IMR-90 (cell line): Measurements from ENCODE around the gene CHRNB4. TPM values are rescaled to one million over a fixed set of nuclear protein-coding genes. Genes with fewer than 3 reads are reported as not detected.

Experiments used
- ATAC-seq: fragments of 200-7000 bp; cut with Tn5 transposase; 2 replicates; pipeline ENCODE4 v1.9.1; 2020; ENCODE audit warnings: low read depth, mild to moderate bottlenecking, moderate library complexity
- BruUV-seq: library from RNA; stranded (reverse); fragments of 400-500 nt; replicated peaks from 2 replicates; lab custom pipeline; 2021; lab: Mats Ljungman, UMichigan
- CTCF ChIA-PET: fragments of 300-600 bp; formaldehyde crosslinking; extraction: SDS; loops from one replicate; lab custom pipeline; 2021; ENCODE audit warnings: antibody characterized with exemption; lab: Yijun Ruan, JAX
- POLR2A ChIA-PET: fragments of 300-600 bp; sonication (Branson Sonifier 250); formaldehyde crosslinking; loops from one replicate; lab custom pipeline; 2022; ENCODE audit warnings: antibody characterized with exemption; ENCODE audit not compliant: unreplicated experiment; lab: Charles Lee
- DNase-seq: peaks from one replicate; pipeline ENCODE4 v3.0.0; 2013
- H2AFZ ChIP-seq: replicated peaks from 2 replicates; pipeline ENCODE3; 2013; ENCODE audit warnings: low read length, mild to moderate bottlenecking; ENCODE audit not compliant: poor library complexity
- H2AK5ac ChIP-seq: 2 replicates; pipeline ENCODE4 v1.6.1; 2013; ENCODE audit warnings: low read depth, low read length, inconsistent platforms
- H2AK9ac ChIP-seq: replicated peaks from 2 replicates; pipeline ENCODE3; 2013; ENCODE audit warnings: mild to moderate bottlenecking, low read depth, low read length, moderate library complexity; ENCODE audit not compliant: poor library complexity
- H2BK120ac ChIP-seq: 2 replicates; pipeline ENCODE4 v1.6.1; 2013; ENCODE audit warnings: low read depth, low read length, inconsistent platforms
- H2BK15ac ChIP-seq: 3 replicates; pipeline ENCODE4 v1.6.1; 2013; ENCODE audit warnings: low read depth, low read length, inconsistent platforms
- H2BK20ac ChIP-seq: 2 replicates; pipeline ENCODE4 v1.6.1; 2013; ENCODE audit warnings: low read depth, mild to moderate bottlenecking, inconsistent platforms, low read length, moderate library complexity
- H2BK5ac ChIP-seq: 2 replicates; pipeline ENCODE4 v1.6.1; 2013; ENCODE audit warnings: mild to moderate bottlenecking, low read depth, low read length, inconsistent platforms; ENCODE audit not compliant: poor library complexity, severe bottlenecking
- H3K14ac ChIP-seq: replicated peaks from 2 replicates; pipeline ENCODE4 v1.6.1; 2013; ENCODE audit warnings: low read depth, low read length, inconsistent platforms
- H3K18ac ChIP-seq: 2 replicates; pipeline ENCODE4 v1.6.1; 2013; ENCODE audit warnings: low read depth, low read length, control low read depth
- H3K23ac ChIP-seq: 2 replicates; pipeline ENCODE4 v1.6.1; 2013; ENCODE audit warnings: low read depth, low read length, inconsistent platforms
- H3K27ac ChIP-seq: 2 replicates; pipeline ENCODE4 v1.5.1; 2013; ENCODE audit warnings: mild to moderate bottlenecking, control low read depth, low read length; ENCODE audit not compliant: insufficient read depth
- H3K27me3 ChIP-seq: 2 replicates; pipeline ENCODE4 v1.6.1; 2013; ENCODE audit warnings: low read length; ENCODE audit not compliant: control insufficient read depth, insufficient read depth
- H3K36me3 ChIP-seq: 2 replicates; pipeline ENCODE4 v1.6.1; 2013; ENCODE audit warnings: low read length, mixed read lengths; ENCODE audit not compliant: control insufficient read depth, insufficient read depth
- H3K4ac ChIP-seq: 2 replicates; pipeline ENCODE4 v1.6.1; 2013; ENCODE audit warnings: low read depth, low read length, inconsistent platforms
- H3K4me1 ChIP-seq: 2 replicates; pipeline ENCODE4 v1.6.1; 2013; ENCODE audit warnings: low read length, mixed read lengths; ENCODE audit not compliant: control insufficient read depth, insufficient read depth
- H3K4me2 ChIP-seq: 2 replicates; pipeline ENCODE4 v1.6.1; 2013; ENCODE audit warnings: low read depth, mild to moderate bottlenecking, control low read depth, low read length, moderate library complexity
- H3K4me3 ChIP-seq: 2 replicates; pipeline ENCODE4 v1.5.1; 2013; ENCODE audit warnings: low read depth, mild to moderate bottlenecking, control low read depth, low read length, moderate library complexity; ENCODE audit not compliant: insufficient read depth
- H3K56ac ChIP-seq: 2 replicates; pipeline ENCODE4 v1.6.1; 2013; ENCODE audit warnings: low read length, inconsistent platforms; ENCODE audit not compliant: insufficient read depth; ENCODE audit errors: extremely low read depth
- H3K79me1 ChIP-seq, 2 experiments: 2 replicates each; pipeline ENCODE4 v1.6.1; 2013; ENCODE audit warnings: low read length in 2 of 2, inconsistent platforms in 1 of 2, low read depth in 1 of 2
- H3K9ac ChIP-seq: 2 replicates; pipeline ENCODE4 v1.6.1; 2013; ENCODE audit warnings: low read depth, low read length, control low read depth
- H3K9me1 ChIP-seq: 2 replicates; pipeline ENCODE4 v1.6.1; 2013; ENCODE audit warnings: low read length, inconsistent platforms; ENCODE audit not compliant: insufficient read depth
- H3K9me3 ChIP-seq: 2 replicates; pipeline ENCODE4 v1.6.1; 2013; ENCODE audit warnings: low read length; ENCODE audit not compliant: control insufficient read depth, insufficient read depth
- H4K20me1 ChIP-seq: 2 replicates; pipeline ENCODE4 v1.6.1; 2013; ENCODE audit warnings: low read length, inconsistent platforms; ENCODE audit not compliant: insufficient read depth
- H4K5ac ChIP-seq: 2 replicates; pipeline ENCODE4 v1.6.1; 2013; ENCODE audit warnings: mild to moderate bottlenecking, low read depth, low read length, control low read depth
- H4K8ac ChIP-seq, 2 experiments: 2 replicates each; pipeline ENCODE4 v1.6.1; 2013; ENCODE audit warnings: low read depth in 2 of 2, low read length in 2 of 2, control low read depth in 1 of 2, inconsistent platforms in 1 of 2
- H4K91ac ChIP-seq: 2 replicates; pipeline ENCODE4 v1.6.1; 2013; ENCODE audit warnings: low read depth, low read length, inconsistent platforms; ENCODE audit not compliant: insufficient read depth
- BHLHE40 ChIP-seq: fragments of 150-350 bp; IDR thresholded peaks from 2 replicates; pipeline ENCODE4 v1.6.1; 2016; ENCODE audit warnings: mild to moderate bottlenecking, low read depth, low read length
- ELK1 ChIP-seq: fragments of 150-350 bp; IDR thresholded peaks from 2 replicates; pipeline ENCODE4 v1.6.1; 2016; ENCODE audit warnings: low read depth, mild to moderate bottlenecking, low read length, moderate library complexity, borderline replicate concordance
- MAZ ChIP-seq: IDR thresholded peaks from 2 replicates; pipeline ENCODE4 v1.6.1; 2012; ENCODE audit warnings: low read depth, mild to moderate bottlenecking, low read length, improper control_type of control experiment, moderate library complexity, borderline replicate concordance
- MXI1 ChIP-seq: IDR thresholded peaks from 2 replicates; pipeline ENCODE4 v1.6.1; 2012; ENCODE audit warnings: low read depth, mild to moderate bottlenecking, low read length, moderate library complexity, borderline replicate concordance
- NFE2L2 ChIP-seq: fragments of 150-350 bp; IDR thresholded peaks from 2 replicates; pipeline ENCODE4 v1.6.1; 2016; ENCODE audit warnings: low read depth, mild to moderate bottlenecking, low read length
- POLR2A ChIP-seq: IDR thresholded peaks from 2 replicates; pipeline ENCODE4 v1.6.1; 2012; ENCODE audit warnings: mild to moderate bottlenecking, low read depth, low read length
- RAD21 ChIP-seq: IDR thresholded peaks from 2 replicates; pipeline ENCODE4 v1.6.1; 2012; ENCODE audit warnings: low read length, improper control_type of control experiment
- RCOR1 ChIP-seq: IDR thresholded peaks from 2 replicates; pipeline ENCODE4 v1.6.1; 2012; ENCODE audit warnings: mild to moderate bottlenecking, low read length, improper control_type of control experiment; ENCODE audit not compliant: insufficient replicate concordance
- RFX5 ChIP-seq: IDR thresholded peaks from 2 replicates; pipeline ENCODE4 v1.8.0; 2012; ENCODE audit warnings: low read depth, mild to moderate bottlenecking, low read length, moderate library complexity
- SMC3 ChIP-seq: fragments of 150-350 bp; IDR thresholded peaks from 2 replicates; pipeline ENCODE4 v1.6.1; 2016; ENCODE audit warnings: low read depth, mild to moderate bottlenecking, antibody characterized with exemption, low read length, moderate library complexity
- USF2 ChIP-seq: fragments of 150-350 bp; IDR thresholded peaks from 2 replicates; pipeline ENCODE4 v1.6.1; 2017; ENCODE audit warnings: mild to moderate bottlenecking, antibody characterized with exemption, low read length, low read depth
- WGBS, 2 experiments: methylation state at CpG; one replicate each; pipeline versions ENCODE4 v1.1.5 to v1.1.7; 2013; ENCODE audit warnings: missing lambda C conversion rate in 2 of 2; ENCODE audit not compliant: insufficient read length in 1 of 2; ENCODE audit errors: extremely low coverage in 2 of 2; 5-methylcytosine and 5-hydroxymethylcytosine counted together
- dilution Hi-C: fragments of 300-500 bp; cut with HindIII; formaldehyde crosslinking; loops from one replicate; pipeline ENCODE4 v1.14.3; 2018; ENCODE audit warnings: low sequenced_read_pairs; ENCODE audit not compliant: unreplicated experiment
- in situ Hi-C: fragments of 300-500 bp; cut with MboI; formaldehyde crosslinking; loops from 3 replicates; pipeline ENCODE4 v1.14.3; 2019; ENCODE audit warnings: low sequenced_read_pairs, inconsistent platforms, mixed read lengths
- intact Hi-C: fragments of 100-400 bp; cut with micrococcal nuclease; formaldehyde crosslinking; loops from 2 replicates; pipeline ENCODE4 v1.10.0; 2022
- polyA plus RNA-seq, 3 experiments: library from polyadenylated mRNA; depleted of rRNA; stranded (reverse); fragments of >200 nt; gene quantifications; 2 replicates each; pipeline ENCODE4 v1.2.3, GENCODE V29; 2012; ENCODE audit warnings: low replicate concordance in 1 of 3
- total RNA-seq: library from RNA; depleted of rRNA; stranded (reverse); fragments of >200 nt; gene quantifications from 2 replicates; pipeline ENCODE4 v1.2.3, GENCODE V29; 2012

Gene CHRNB4
- total and polyA plus RNA-seq, 2 of the 4 experiments (the other 2 are of a cell fraction) = not detected

GRCh38 chr15:78684657-78685056 is 43.6 kb upstream of the CHRNB4 start:
- H2BK15ac ChIP-seq = no peak overlapping the region
- H3K56ac ChIP-seq = no peak overlapping the region
- no CpG with 5 or more reads among the region's 2 CpGs for WGBS, 2 experiments
- no peaks in the 10 kb centered on the region for H3K9me1 ChIP-seq
- POLR2A ChIA-PET = no interaction called here
- H4K91ac ChIP-seq = no peak overlapping the region
- H4K8ac ChIP-seq = no peak overlapping the region
- H2BK20ac ChIP-seq = no peak overlapping the region
- H3K4ac ChIP-seq = no peak overlapping the region
- H4K5ac ChIP-seq = no peak overlapping the region
- ATAC-seq (no peak), DNase-seq (no peak)
- H3K79me1 ChIP-seq = no peaks in the 10 kb centered on the region
- no peak overlapping the region for H2AFZ ChIP-seq
- intact Hi-C loops (no loop called here), in situ Hi-C loops (no loop called here), dilution Hi-C loops (no loop called here)
- H4K20me1 ChIP-seq = no peaks in the 10 kb centered on the region
- TF ChIP-seq USF2 = no peak
- no peak for TF ChIP-seq ELK1
- TF ChIP-seq RCOR1 = no peak
- no peak for TF ChIP-seq MAZ
- no peak for TF ChIP-seq POLR2A
- no peak for TF ChIP-seq NFE2L2
- no peak for TF ChIP-seq RAD21
- no peak for TF ChIP-seq MXI1
- no peak for TF ChIP-seq RFX5
- TF ChIP-seq BHLHE40 = no peak
- no peak for TF ChIP-seq SMC3
- no peak overlapping the region for H3K9ac ChIP-seq
- H3K14ac ChIP-seq = no peak overlapping the region
- no peak overlapping the region for H3K18ac ChIP-seq
- CTCF ChIA-PET = no interaction called here
- H3K27me3 ChIP-seq = peaks cover 34% of the 10 kb centered on the region
- no peak overlapping the region for H2AK9ac ChIP-seq
- H3K23ac ChIP-seq = no peak overlapping the region
- BruUV-seq = no TSS peak
- H2BK120ac ChIP-seq = no peak overlapping the region
- no peak overlapping the region for H3K4me2 ChIP-seq
- no peaks in the 10 kb centered on the region for H3K4me1 ChIP-seq
- no peak overlapping the region for H3K27ac ChIP-seq
- no peaks in the 10 kb centered on the region for H3K36me3 ChIP-seq
- no peak overlapping the region for H3K4me3 ChIP-seq
- H2BK5ac ChIP-seq = no peak overlapping the region
- H3K9me3 ChIP-seq = no peaks in the 10 kb centered on the region
- no peak overlapping the region for H2AK5ac ChIP-seq
